Measurements from ENCODE around the gene NCMAP.

NCMAP gene

GRCh38 chr1:24575905-24576587 lies 20.2 kb downstream of the NCMAP start:
- no peak for DNase-seq

GRCh38 chr1:24578846-24579245 lies 23.0 kb downstream of the NCMAP start:
- DNase-seq = no peak

- DNase-seq = no peak
Observed at GRCh38 chr1:24580756-24581155, 24.9 kb downstream of the NCMAP start.

- DNase-seq = no peak
Observed at GRCh38 chr1:24584171-24584647, 28.3 kb downstream of the NCMAP start.

- DNase-seq = no peak
Observed at GRCh38 chr1:24586119-24586518, 30.2 kb downstream of the NCMAP start.

- peak; percentile 64 for DNase-seq
Observed at GRCh38 chr1:24586970-24587820, 31.3 kb downstream of the NCMAP start.

- no peak for DNase-seq
Observed at GRCh38 chr1:24588573-24588972, 32.7 kb downstream of the NCMAP start.

- no peak for DNase-seq
Observed at GRCh38 chr1:24589200-24589599, 33.3 kb downstream of the NCMAP start.

GRCh38 chr1:24591781-24592180 lies 35.9 kb downstream of the NCMAP start:
- DNase-seq = no peak

- no peak for DNase-seq
Observed at GRCh38 chr1:24594328-24594598, 38.4 kb downstream of the NCMAP start.

- DNase-seq = no peak
Observed at GRCh38 chr1:24596401-24596880, 40.6 kb downstream of the NCMAP start.

- DNase-seq = no peak
Observed at GRCh38 chr1:24599265-24599664, 43.4 kb downstream of the NCMAP start.

- DNase-seq = no peak
Observed at GRCh38 chr1:24600551-24600950, 44.7 kb downstream of the NCMAP start.

- no peak for DNase-seq
Observed at GRCh38 chr1:24605534-24606295, 49.8 kb downstream of the NCMAP start.

- no peak for DNase-seq
Observed at GRCh38 chr1:24606296-24606605, 50.4 kb downstream of the NCMAP start.

GRCh38 chr1:24606621-24607020 lies 50.7 kb downstream of the NCMAP start:
- DNase-seq = no peak

- no peak for DNase-seq
Observed at GRCh38 chr1:24609949-24610517, 54.1 kb downstream of the NCMAP start.

- DNase-seq = no peak
Observed at GRCh38 chr1:24619376-24619775, 63.5 kb downstream of the NCMAP start.

GRCh38 chr1:24620678-24621077 lies 64.8 kb downstream of the NCMAP start:
- DNase-seq = no peak

GRCh38 chr1:24621121-24621520 lies 65.2 kb downstream of the NCMAP start:
- DNase-seq = no peak

GRCh38 chr1:24622218-24622617 lies 66.3 kb downstream of the NCMAP start:
- DNase-seq = no peak

- DNase-seq = no peak
Observed at GRCh38 chr1:24632832-24633175, 76.9 kb downstream of the NCMAP start.

GRCh38 chr1:24635195-24635843 lies 79.4 kb downstream of the NCMAP start:
- peak; percentile 79 for DNase-seq
